HG02870 (cell line): ENCODE data around the gene GRK5.

Experiments
- ATAC-seq: cut with Tn5 transposase; IDR thresholded peaks from one replicate; pipeline ENCODE4 v1.9.1; 2021; ENCODE audit warnings: mild to moderate bottlenecking, moderate library complexity; ENCODE audit not compliant: unreplicated experiment

The GRK5 gene

DNA sequence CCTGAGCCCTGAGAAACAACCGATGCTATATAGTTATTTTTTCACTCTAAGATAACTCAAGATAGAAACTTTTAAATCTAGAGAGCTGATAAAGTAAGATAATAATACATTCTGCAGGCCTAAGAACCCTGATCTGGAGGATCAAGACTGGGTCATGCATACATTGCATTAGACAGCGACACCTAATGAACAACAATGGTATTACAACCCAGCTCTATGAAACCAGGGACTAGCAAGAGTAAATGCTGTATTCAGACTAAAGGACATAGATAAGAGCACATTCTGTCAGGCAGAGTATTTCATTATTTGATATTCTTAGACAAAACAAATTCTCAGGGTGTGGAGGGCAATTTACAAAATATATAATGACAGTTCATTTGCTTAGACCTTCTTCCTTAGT is 148.6 kb downstream of the GRK5 start:
- ATAC-seq: no peak

DNA sequence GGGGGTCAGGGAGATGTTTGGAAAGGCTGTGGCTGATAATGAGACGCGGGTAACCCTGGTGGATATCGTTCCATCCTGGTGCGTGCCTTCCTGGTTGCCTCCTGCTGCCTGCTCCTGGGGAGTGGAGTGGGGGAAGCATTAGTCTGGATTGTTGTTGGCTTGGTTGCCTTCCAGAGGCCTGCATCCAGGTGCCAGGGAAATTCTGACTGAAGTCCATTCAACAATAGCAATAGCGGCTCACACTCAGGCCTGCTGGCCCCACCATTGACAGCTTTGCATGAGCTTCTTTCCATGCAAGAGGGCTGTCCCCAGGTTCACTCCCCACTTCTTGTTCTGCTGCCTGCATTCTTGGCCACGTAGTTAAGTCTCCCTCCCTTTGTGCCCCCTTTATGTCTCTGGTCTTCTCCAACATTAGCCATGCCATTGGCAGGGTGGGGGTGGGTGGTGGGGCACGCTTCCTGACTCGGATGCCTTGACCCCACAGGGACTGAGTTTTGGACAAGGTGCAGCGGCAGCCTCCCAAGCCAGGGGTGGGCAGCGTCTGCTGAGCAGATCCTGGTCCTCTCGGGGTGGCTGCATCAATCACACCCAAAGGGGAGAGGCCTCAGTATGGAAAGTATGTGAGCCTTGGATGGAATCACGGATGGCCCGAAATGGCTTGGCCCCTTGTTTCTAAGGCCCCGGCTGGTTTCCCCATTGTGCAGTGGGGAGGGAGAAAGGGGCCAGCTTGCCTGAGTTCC is 150.2 kb downstream of the GRK5 start:
- no peak for ATAC-seq

DNA sequence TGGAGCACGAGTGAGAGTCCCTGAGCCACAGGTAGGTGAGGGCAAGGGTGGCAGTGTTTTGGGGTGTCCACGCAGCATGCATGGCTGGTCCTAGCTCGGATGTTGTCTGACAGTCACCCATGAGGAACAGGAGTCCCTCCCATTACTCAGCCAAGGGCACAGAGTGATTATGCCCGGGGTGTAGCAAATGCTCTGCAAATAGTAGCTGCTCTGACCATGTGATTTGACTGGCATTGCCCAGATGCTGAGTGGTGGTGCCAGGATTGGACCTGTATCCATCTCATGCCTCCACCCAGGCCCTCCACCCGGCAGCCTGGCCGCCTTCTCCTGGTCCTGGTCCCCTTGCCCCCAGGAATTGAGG is 150.8 kb downstream of the GRK5 start:
- no peak for ATAC-seq

DNA sequence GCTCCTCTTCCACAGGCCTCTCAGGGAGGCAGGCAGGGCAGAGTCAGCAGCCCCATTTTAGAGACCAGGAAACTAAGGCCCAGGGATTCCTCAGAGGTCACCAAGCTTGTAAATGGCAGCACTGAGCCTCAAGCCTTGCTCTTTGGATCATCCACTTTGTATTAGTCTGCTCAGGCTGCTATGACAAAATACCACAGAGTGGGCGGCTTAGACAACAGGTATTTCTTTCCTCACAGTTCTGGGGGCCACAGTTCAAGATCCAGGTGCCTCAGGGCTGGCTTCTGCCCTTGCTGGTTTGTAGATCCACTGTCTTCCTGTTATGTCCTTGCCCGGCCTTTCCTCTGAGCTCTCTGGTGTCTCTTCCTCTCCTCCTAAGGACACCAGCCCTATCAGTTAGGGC is 151.2 kb downstream of the GRK5 start:
- ATAC-seq: no peak

DNA sequence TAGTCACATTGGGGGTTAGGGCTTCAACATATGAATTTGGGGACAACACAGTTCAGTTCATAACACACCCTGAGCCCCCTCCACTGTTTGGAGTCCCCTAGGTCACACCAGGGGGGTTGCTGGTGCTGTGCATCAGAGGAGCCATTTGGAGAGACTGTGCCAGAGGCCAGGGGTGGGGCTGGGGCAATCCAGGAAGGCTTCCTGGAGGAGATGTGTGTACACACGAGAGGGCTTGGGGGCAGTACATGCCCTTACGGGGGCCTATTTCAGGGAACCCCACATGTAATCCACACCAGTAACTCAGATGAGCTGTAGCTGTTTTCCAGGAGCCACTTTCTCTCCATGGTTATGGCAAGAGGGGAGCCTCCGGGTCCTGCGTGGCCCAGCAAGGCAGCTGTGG is 151.7 kb downstream of the GRK5 start:
- ATAC-seq: no peak

DNA sequence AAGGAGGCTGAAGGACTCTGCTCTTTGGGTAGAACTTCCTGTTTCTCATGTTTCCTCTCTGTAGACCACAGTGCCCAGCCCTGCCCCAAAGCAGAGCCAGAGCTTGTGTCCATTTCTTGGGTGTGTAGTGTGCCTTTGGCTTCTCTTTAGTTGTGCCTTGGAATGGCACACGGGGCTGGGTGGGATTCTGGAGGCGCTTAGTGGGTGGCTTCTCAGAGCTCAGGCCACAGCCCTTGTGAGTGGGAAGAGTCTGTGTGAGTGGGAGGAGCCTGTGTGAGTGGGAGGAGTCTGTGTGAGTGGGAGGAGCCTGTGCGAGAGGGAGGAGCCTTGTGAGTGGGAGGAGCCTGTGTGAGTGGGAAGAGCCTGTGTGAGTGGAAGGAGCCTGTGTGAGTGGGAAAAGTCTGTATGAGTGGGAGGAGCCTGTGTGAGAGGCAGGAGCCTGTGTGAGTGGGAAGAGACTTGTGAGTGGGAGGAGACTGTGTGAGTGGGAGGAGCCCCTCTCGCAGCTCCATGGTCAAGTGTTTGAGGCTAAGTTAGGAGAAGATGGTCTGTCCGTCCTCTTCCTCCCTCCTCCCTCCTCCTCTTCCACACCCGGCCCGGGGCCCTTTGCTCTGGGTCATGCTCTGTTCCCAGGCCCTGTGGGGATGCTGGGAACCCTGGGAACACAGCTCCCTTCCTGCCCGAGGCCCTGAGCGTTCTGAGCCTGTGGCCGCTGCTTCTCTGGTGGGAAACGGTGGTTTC is 153.0 kb downstream of the GRK5 start:
- ATAC-seq: no peak

DNA sequence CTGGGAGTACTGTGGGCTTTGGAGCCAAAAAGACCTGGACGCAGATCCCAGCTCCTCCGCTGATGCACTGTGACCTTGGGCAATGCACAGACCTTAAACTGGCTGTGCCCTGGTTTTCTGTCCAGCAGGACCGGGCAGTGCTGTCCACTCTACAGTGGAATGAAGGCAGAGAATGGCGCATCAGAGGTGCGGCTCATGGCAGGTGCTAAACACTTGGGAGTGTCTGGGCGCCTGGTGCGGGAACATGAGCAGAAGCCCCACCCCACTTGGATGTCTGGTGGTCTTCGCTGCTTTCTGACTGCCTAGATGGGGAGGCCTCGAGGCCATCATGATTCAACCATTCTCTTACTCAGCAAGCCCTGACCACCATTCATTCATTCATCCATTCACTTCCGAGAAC is 153.7 kb downstream of the GRK5 start:
- ATAC-seq: no peak

DNA sequence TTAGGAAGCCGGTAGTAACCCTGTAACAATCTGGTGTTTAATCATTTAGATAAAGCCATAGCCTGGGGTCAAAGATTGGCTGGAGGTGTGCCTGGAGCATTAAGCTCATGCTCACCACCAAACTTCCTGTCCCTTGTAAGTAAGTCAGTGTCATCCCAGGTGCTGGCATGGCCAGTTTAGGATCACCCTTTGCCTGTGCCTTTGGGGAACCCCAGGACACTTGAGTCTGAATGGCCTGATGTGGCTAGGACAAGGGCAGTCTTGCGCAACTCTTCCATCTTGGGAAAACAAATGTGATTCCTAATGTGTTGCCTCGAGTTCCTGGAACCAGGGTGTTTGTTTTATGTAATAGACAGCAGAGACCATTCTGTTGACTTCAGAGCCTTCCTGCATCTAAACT is 154.8 kb downstream of the GRK5 start:
- ATAC-seq: no peak

DNA sequence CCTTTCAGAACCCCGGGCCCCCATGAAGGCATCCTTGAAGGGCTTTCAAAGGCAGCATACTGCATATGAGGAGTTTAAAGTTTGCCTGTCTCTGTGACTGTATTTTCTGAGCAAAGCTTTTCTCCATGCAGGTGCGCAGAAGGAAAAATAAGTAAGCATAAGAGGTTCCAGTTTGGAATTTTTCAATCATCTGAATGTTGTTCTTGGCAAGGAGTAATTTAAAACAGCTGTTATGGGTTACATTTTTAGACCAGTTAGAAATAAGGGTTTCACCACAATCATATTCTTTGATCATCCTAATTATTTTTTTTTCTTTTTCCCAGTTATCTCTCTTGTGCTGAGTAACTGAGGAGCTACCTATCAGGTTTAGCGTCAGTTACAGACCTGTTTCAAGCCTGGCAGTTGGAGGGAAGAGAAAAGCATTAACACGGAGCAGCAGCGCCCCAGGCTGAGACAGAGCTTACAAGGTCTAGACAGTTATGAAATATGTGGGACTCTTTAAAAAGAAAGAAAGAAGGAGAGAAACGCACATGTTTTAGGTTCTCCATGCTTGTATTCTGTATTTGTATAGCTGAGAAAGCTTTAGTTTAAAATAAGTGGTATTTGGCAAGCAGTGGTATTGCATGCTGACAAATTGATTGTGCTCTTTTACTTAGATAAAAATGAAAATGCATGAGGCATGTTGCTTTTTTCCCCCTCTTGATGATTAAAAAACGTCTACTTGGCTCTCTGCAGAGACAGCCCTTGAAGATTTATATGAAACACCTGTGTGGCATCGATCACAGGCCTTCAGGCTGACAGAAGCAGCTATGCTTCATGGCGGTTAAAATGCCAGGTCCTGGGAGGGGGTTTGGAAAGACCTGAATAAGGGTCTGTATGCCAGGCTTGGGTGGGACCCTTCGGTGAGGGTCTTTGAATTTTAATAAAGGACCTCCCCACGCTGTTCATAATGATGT is 157.6 kb downstream of the GRK5 start:
- ATAC-seq: no peak

DNA sequence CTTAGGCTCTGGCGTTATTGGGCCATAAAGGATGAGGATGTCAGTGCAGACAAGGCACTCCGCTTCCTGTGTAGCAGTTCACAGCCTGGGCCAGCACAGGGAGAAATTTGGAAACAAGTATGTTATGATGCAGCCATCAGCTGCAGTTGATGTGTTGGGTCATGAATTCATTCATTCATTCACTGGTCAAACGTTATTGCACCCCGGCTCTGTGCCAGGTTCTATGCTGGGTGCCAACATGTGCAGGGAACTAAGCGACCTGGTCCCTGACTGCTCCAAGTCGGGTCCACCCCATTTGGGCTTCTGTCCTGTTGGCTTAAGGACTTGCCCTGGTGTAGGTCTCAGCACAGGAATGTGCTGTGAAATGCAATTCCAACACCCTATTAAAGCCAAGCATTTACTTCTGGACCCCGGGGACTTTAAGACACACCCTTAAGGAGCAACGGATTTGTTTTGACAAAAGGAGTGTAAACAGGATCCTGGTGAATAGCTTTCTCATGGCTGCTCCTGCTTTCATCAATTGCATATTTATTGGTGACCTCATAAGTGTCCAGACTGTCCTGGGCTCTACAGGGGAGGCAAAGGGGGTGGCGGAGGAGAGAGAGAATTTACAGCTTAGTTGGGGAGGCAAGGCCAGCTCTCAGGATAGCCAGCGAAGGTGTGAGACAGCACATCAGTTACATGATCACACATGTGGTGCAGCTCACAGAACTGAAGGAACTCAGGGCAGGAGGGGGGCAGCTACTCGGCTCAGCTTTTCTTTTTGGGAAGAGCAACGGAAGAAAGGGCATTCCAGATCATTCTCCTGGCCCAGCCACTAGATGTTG is 158.6 kb downstream of the GRK5 start:
- no peak for ATAC-seq

DNA sequence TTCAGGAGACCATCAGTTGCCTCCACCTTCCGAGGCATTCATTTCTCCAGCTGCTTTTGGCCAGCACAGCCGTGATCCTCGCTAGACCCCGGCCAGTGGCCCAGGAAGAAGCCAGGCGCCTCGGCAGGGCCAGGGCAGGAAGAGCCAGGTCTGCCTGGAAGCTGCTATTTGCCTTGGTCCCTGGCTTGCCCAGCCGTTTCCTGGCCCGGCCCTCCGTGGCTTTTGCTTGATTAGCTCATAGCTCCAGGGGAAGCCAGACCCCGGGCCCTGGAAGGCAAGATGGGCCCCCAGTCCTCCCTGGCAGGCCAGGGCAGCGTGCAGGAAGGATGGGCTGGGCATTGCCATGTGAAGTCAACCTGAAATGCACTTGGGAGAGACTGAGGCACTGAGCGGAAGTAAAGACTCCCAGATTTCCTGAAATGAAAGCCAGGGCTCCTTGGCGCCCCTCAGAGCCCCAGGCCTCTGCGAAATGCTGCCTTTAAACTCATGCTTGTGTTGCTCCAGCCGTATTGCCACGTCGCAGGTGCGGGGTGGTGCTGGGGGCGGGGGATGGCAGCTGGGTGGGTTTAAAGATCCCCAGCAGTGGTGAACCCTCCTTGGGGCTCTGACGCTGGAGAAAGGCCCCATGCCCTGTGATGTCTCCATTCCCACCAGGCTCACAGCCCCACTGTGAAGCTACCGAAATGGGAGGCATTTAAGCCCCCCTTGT is 160.6 kb downstream of the GRK5 start:
- ATAC-seq: no peak

DNA sequence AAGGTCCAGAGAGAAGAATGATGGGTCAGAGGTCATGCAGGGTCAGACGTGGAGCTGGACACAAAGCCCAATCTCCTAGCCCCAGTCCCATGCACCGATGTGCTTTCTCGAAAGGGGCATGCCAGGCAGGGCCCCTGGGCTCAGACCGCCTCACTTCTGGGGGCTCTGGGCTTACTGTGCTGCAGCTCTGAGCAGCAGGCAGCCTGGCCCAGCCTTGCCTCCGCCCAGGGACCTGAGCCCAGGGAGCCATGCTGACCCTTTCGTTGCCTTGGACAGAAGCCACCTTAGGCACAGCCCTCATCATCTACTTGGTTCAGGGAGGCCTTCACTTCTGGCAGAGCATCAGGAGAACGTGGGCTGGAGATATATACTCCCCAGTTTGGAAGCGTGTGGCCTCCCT is 161.2 kb downstream of the GRK5 start:
- ATAC-seq: no peak

DNA sequence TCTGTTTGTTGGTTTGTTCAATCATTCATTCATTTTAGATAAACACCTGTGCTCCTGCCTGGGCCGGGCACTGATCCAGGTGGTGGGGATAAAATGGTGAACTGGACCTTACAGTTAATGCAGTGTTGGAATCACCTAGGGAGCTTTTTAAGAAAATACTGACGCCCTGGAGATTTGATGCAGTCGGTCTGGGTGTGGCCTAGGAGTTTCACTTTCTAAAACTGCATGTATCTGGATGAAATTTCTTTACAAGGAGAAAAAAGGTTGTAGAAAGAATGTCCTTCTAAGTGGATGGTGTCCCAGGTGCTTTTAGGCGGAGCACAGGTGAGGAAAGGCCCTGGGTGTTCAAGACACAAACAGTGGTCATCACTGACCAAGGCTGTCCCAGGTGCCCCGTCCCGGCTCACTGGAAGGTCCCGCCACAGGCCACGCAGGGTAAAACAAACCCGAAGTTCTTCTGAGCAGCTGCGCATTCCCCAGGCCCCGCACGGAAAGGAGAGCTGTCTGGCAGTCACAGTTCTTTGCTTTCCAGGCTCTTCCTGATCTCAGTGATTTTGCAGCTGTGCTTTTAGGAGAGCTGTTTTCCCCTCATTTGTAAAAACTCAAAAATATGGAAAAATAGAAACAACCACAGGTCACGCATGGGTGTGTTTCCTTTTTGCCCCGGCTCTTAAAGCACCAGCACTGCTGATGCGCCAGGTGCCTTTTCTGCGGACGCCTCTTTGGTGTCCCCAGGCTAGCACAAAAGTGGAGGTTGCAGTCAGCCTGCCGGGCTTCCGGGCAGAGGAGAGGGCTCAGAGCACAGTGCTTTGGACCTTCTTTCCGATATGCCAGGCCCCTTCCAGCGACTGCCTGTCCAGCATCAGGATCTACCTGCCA is 161.9 kb downstream of the GRK5 start:
- ATAC-seq: peak; percentile 39

DNA sequence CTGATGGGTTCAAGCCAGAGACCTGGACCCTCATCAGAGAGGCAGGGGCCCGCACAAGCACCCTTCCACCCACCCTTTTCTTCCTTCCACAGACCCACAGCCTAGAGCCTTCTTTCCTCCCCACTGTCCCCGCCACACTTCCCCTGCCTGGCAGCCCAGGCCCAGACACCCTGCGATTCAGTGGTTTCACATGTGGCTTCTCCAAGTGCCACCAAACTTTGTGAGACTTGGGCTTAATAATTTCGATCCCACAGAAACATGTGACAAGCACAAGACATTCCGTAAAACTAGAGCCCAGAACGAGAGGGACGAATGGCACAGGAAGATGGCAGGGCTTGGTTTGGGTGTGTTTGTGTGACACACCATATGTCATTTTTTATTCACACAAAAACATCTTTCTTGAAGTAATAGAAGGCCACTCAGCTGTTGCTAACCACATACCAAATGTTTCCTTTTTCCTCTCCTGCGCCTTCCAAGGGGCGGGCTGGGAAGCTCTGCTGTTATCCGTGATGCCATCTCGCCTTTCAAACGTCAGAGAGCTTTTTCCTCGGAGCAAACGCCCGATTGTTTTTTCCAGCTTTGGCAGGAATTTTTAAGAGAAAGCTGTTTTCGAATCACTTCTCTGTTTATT is 162.9 kb downstream of the GRK5 start:
- no peak for ATAC-seq

DNA sequence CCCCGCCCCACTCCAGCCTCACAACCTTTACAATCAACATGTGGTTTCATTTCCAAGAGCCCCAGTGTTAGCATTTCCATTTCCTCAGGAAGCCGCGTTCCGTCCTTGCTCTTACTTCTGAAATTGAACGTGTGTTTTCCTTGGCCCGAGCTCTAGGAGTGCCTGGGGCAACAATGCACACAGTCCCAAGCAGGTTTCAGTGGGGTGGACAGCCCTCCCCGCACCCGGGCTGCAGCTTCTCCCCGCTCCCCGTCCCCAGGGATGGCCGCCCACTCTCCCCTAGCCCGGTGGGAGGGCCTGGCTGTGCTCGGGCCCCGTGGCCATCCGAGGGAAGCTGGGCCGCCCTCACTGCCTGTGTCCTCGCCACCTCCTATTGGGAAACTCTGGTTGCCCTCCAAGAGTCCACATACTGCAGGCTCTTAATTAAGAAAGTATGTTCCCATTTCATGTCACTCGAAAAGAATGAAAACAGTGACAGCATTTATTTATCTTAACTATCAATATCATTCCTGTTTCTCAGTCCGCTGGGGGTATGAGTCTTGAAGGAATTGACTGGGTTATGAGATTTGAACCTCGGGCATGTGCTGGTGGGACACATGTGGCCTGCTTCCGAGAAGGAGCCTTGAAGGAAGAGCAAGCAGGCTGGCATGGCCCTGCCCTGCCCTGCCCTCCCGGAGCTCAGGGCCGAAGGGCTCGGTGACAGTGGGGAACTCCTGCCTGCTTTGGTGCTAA is 163.8 kb downstream of the GRK5 start:
- ATAC-seq: no peak

DNA sequence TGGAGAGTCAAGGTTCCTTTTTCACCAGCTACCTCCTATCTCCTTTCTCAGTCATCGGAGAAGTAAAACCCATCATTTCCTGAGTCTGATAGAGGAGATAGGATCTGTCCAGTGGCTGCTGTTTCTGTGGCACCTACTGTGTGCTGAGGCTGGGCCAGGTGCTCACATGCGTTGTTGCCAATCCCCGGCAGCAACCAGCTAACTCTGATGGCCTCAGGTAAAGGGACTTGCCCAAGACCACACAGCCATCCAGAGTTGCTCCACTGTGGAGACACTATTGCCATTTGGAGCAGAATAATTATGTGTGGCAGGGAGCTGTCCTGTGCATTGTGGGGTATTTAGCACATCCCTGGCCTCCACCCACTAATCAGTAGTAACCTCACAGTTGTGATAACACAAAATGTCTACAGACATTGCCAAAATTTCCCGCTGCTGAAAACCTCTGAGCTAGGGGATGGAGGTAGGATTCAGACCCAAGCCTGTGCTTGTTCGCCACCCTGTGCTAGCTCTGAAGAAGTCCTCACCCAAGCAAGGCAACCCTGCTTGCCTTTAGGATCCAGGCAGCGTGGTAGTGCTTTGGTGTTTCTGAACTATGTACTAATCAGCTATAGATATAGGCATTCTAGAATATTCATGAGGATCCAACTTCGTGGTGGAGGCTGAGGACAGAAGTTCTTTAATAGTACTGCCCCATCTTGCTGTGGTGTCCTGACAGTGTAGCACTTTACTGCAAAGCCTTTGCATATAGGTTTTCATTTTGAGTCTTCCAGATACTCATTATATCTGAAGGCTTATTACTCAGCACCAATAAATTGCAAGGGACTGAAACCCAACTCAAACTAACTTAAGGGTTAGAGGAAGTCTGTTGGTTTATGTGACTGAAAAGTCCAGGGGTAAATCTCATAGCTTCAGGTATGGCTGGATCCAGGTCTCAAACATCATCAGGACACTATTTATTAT is 164.6 kb downstream of the GRK5 start:
- ATAC-seq: peak; percentile 71
